Measurements from ENCODE around the gene LRRC4C. TPM values are rescaled to one million over a fixed set of nuclear protein-coding genes. Genes with fewer than 3 reads are reported as not detected.

LRRC4C gene
- total RNA-seq, 4 donors from 2014 or later, result 0.40 to 1.7 TPM; not detected in 2

GRCh38 chr11:41286751-41287150 lies 172.7 kb downstream of the LRRC4C start:
- H3K27me3 ChIP-seq, result no peaks in the 10 kb centered on the region
- no peak overlapping the region for H3K4me3 ChIP-seq
- no peak overlapping the region for H3K27ac ChIP-seq
- no peaks in the 10 kb centered on the region for H3K4me1 ChIP-seq
- no peak for DNase-seq
- no peaks in the 10 kb centered on the region for H3K36me3 ChIP-seq
- no peaks in the 10 kb centered on the region for H3K9me3 ChIP-seq
- TF ChIP-seq POLR2A (IDR thresholded peaks at IDR 0.05) (no peak), CTCF (IDR thresholded peaks at IDR 0.05) (no peak)

- no peaks in the 10 kb centered on the region for H3K9me3 ChIP-seq
- H3K36me3 ChIP-seq, result no peaks in the 10 kb centered on the region
- no peak for DNase-seq
- TF ChIP-seq CTCF (IDR thresholded peaks at IDR 0.05), result no peak
- TF ChIP-seq POLR2A (IDR thresholded peaks at IDR 0.05), result no peak
- no peak overlapping the region for H3K27ac ChIP-seq
- H3K27me3 ChIP-seq, result no peaks in the 10 kb centered on the region
- H3K4me1 ChIP-seq, result no peaks in the 10 kb centered on the region
- no peak overlapping the region for H3K4me3 ChIP-seq
Observed at GRCh38 chr11:41284354-41284753, 175.1 kb downstream of the LRRC4C start.

- Histone ChIP-seq H3K27me3 (no peaks in the 10 kb centered on the region), H3K9me3 (no peaks in the 10 kb centered on the region), H3K36me3 (no peaks in the 10 kb centered on the region), H3K27ac (no peak overlapping the region), H3K4me3 (no peak overlapping the region), H3K4me1 (no peaks in the 10 kb centered on the region)
- DNase-seq, result no peak
- TF ChIP-seq CTCF (IDR thresholded peaks at IDR 0.05), result no peak
- TF ChIP-seq POLR2A (IDR thresholded peaks at IDR 0.05), result no peak
Observed at GRCh38 chr11:41283191-41283930, 176.1 kb downstream of the LRRC4C start.

GRCh38 chr11:41282395-41282794 lies 177.1 kb downstream of the LRRC4C start:
- H3K4me1 ChIP-seq, result no peaks in the 10 kb centered on the region
- H3K36me3 ChIP-seq, result no peaks in the 10 kb centered on the region
- H3K9me3 ChIP-seq, result no peaks in the 10 kb centered on the region
- H3K4me3 ChIP-seq, result no peak overlapping the region
- H3K27ac ChIP-seq, result no peak overlapping the region
- TF ChIP-seq CTCF (IDR thresholded peaks at IDR 0.05), result no peak
- TF ChIP-seq POLR2A (IDR thresholded peaks at IDR 0.05), result no peak
- H3K27me3 ChIP-seq, result no peaks in the 10 kb centered on the region
- DNase-seq, result no peak

- no peak for DNase-seq
- no peaks in the 10 kb centered on the region for H3K27me3 ChIP-seq
- no peak overlapping the region for H3K4me3 ChIP-seq
- H3K36me3 ChIP-seq, result no peaks in the 10 kb centered on the region
- no peaks in the 10 kb centered on the region for H3K9me3 ChIP-seq
- TF ChIP-seq POLR2A (IDR thresholded peaks at IDR 0.05) (no peak), CTCF (IDR thresholded peaks at IDR 0.05) (no peak)
- no peak overlapping the region for H3K27ac ChIP-seq
- no peaks in the 10 kb centered on the region for H3K4me1 ChIP-seq
Observed at GRCh38 chr11:41281131-41281742, 178.2 kb downstream of the LRRC4C start.

Measured in Peyer's patch (tissue), 4 donors.